Mammary epithelial cell (primary cell): ENCODE measurements around the gene TMSB4X.

Source experiments
- EZH2 ChIP-seq: IDR thresholded peaks from 2 replicates; pipeline ENCODE4 v1.6.1; 2012; ENCODE audit warnings: low read length, inconsistent platforms, borderline replicate concordance
- TF ChIP-seq, protein P1 (sequence below), 2 donors: IDR thresholded peaks in 1 of 2; conservative IDR thresholded peaks in 1 of 2; 2 replicates each; pipeline ENCODE4 v1.5.1; 2011 to 2012; ENCODE audit warnings: inconsistent platforms in 2 of 2, low read length in 2 of 2, mild to moderate bottlenecking in 2 of 2, control low read depth in 1 of 2, low read depth in 1 of 2; ENCODE audit not compliant: insufficient read depth in 1 of 2; ENCODE audit errors: extremely low read depth in 1 of 2

DNA sequence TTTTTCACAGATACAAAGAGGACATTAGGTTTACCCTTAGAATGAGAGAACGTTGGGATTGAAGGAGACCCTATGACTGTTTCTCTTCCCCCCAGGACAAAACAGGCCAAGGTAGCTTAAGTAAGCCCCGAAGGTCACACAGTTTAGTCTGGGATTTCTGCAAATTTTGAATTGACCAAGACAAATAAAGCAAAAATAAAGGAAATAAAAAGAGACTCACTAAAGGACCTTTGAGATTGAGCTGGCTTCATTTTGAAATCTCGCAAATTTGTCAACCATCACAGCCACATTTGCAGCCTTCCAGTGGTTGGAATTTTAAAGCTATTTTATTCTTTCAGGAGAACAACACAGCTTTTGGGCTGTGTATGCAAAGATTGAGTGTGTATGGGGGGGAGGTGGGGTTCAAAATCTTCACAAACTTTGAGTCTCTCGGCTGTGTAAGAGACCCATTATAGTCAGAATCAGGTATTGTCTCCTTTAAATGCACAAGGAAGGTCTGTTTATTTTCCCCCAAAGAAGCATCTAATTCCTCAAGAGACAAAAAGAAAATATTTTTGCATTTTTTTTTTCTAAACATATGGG, 4.2 kb downstream of the TMSB4X start:
- TF ChIP-seq EZH2 = no peak
- TF ChIP-seq, protein P1, sequence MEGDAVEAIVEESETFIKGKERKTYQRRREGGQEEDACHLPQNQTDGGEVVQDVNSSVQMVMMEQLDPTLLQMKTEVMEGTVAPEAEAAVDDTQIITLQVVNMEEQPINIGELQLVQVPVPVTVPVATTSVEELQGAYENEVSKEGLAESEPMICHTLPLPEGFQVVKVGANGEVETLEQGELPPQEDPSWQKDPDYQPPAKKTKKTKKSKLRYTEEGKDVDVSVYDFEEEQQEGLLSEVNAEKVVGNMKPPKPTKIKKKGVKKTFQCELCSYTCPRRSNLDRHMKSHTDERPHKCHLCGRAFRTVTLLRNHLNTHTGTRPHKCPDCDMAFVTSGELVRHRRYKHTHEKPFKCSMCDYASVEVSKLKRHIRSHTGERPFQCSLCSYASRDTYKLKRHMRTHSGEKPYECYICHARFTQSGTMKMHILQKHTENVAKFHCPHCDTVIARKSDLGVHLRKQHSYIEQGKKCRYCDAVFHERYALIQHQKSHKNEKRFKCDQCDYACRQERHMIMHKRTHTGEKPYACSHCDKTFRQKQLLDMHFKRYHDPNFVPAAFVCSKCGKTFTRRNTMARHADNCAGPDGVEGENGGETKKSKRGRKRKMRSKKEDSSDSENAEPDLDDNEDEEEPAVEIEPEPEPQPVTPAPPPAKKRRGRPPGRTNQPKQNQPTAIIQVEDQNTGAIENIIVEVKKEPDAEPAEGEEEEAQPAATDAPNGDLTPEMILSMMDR (conservative IDR thresholded peaks at IDR 0.05 in 1 of 2, IDR thresholded peaks at IDR 0.05 in 1 of 2; ENCODE audit: extremely low read depth in 1 of 2, insufficient read depth in 1 of 2, low read depth in 1 of 2, low read length in 2 of 2) = no peak
